Amniotic stem cell (primary cell): ENCODE measurements around the gene CLDN17.

Source experiments
- DNase-seq: peaks from one replicate; lab custom pipeline; 2025; lab: John Stamatoyannopoulos, UW

Gene CLDN17

DNA sequence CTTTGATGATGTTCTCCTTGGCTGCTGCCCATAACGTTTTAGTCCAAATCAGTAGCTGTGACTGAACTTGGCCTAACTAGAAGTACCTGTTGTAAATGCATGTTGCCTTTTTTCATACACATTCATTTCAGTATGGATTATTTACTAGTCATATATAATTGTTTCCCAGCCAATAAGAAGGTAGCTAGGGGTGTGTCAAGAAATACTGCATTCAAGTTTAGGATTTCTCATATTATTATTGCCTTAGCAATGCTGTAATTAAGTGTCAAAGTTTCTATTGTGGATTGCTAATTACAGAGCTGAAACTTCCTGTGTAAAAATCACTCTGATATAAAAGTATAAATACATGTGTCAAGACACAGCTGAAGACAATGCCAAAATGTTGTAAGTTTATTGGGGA lies at the start of gene CLDN17:
TSS of gene CLDN17 (minus strand) at position 101 of the 400 bp plus-strand sequence. CDS start 188 bp downstream, outside the sequence.
- no peak for DNase-seq

DNA sequence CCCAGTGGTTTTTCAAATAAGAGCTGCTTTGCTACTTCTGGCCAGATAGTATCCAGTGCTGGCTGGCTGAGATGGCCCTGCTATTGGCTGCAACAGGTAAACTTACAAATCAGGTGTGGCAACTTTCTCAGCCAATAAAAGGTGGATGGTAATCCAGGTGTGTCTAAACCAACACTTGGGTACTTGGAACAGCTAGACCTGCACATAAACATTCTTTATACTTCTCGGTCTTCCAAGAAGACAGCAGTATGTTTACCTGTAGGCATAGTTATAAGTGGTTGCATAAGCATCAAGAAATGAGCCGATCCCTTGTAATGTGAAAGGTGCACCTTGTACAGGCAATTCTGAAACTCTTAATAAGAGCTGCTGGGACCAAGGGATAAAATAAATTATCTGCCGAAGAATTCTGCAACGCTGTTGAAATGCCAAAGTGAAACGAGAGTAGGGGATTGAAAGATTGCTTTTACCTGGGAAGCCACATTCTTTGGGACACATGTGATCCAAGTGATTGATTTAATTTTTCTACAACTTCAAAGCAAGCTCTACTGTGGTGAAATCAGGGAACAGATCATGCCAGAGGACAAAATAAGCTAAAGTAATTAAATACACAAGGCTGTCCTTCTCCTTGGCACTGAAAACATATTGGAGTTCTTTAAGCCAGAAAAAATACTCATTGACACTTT lies 49.6 kb upstream of the CLDN17 start, which contains the start of gene CLDN8:
TSS of gene CLDN8 (minus strand) at position 57 of the 683 bp plus-strand sequence. CDS start 172 bp downstream, outside the sequence.
- DNase-seq: no peak

- DNase-seq: no peak
Measured at GRCh38 chr21:30211071-30211470, 44.5 kb upstream of the CLDN17 start.

DNA sequence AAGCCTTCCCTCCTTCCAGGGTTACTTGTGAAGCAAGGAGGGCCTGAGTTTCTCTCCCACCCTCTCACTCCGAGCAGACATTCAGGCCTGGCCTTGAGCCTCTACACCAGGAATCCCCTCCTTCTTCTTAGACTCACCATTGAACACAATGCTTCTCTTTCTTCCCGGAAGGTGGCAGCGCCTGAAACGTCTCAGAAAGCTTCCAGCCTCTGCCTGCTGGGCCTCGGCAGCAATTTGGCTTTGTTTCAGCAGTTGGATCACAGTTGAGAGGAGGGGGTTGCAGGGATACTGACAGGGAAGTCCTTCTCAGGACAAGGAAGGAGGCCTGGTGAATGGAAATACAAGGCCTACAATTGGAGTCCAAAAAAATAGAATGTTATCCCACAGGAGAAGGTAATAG lies 43.0 kb upstream of the CLDN17 start:
- no peak for DNase-seq

GRCh38 chr21:30207252-30207579 lies 40.6 kb upstream of the CLDN17 start:
- no peak for DNase-seq

DNA sequence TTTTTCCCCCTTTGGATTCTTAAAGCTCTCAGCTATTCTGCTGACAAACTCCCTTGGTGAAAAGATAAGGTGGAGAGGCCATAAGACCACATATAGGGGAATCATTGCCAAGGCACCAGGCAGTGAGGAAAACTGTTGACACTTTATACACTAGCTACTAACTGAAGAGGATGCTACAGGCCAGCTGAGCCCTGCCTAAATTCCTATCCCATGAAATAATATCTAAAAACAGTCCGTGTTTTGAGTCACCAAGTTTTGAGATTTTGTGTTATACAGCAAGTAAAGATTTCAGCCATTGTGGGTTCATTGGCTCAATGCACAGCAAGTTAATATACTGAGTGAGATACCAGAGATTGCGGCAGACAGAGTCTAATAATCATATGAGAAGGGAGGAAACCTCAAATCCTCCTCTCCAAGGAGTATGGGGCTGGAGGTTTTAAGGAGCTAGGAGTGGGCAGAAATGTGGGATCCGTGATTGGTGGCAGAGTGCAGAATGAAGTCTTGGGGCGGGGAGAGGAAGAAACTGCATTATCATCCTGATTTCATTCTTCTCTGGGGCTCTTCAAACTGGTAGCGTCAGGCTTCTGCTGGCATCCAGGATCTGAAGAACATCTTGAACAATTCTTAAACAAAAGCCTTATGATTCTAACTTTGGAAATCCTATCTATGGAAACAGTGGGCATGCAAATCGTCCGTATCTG lies 40.1 kb upstream of the CLDN17 start:
- DNase-seq: no peak

- DNase-seq: no peak
Measured at GRCh38 chr21:30200000-30200399, 33.4 kb upstream of the CLDN17 start.

GRCh38 chr21:30194701-30195299 lies 28.2 kb upstream of the CLDN17 start:
- no peak for DNase-seq

DNA sequence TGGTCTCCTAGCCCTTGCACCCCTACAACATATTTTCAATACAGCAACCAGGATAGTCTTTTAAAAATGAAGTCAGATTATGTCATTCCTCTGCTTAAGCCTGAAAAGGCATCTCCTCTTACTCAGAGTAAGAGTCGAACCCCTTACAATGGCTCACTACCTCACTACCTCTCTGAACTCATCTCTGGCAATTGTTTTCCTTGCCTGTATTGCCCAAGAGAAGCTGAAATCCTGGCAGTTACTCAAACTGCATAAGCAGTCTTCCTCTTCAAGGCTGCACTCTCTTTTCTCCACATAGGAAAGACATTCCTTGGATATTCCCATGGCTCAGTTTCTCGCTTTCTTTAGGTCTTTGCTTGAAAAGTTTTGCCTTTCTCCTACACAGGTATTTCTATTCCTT lies 26.6 kb upstream of the CLDN17 start:
- no peak for DNase-seq

- no peak for DNase-seq
Measured at GRCh38 chr21:30190554-30190953, 23.9 kb upstream of the CLDN17 start.

GRCh38 chr21:30189773-30190172 lies 23.2 kb upstream of the CLDN17 start:
- DNase-seq: no peak

DNA sequence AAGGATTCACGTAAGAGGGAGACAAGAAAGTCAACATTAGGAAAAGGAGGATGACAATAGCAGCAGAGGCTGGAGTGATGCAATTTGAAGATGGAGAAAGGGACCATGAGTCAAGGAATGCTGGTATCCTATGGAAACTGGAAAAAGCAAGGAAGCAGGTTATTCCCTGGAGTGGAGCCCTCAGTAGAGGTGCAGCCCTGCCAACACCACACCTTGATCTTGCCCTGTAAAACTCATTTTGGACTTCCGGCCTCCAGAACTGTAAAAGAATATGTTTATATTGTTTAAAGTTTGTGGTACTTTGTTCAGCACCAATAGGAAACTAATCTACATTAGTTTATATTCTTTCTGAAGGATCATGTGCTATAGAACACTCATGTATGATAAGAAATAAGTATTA lies 19.6 kb upstream of the CLDN17 start:
- no peak for DNase-seq

DNA sequence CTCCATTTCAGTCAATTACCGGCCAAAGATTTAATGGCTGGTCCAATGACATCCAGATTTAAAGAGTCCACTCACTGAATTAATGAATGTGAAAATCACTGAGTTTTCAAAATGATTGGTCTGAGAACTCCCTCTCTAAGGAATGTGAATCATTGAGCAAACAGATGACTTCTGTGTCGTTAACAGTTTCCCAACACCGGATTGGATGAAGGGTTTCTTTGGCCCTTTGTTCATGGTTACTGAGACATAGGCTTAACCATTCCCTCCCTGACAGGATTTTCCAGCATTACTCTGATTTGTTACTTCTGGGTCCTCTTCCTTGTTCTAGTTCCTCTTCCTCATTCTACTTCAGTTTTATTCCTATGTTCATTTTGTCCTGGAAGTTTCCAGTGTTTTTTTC lies 1.5 kb upstream of the CLDN17 start:
- no peak for DNase-seq

- DNase-seq: no peak
Measured at GRCh38 chr21:30166171-30166570, 434 bp downstream of the CLDN17 start.

- DNase-seq: no peak
Measured at GRCh38 chr21:30164796-30165195, 1.8 kb downstream of the CLDN17 start.

GRCh38 chr21:30153697-30154340 lies 12.8 kb downstream of the CLDN17 start:
- no peak for DNase-seq

DNA sequence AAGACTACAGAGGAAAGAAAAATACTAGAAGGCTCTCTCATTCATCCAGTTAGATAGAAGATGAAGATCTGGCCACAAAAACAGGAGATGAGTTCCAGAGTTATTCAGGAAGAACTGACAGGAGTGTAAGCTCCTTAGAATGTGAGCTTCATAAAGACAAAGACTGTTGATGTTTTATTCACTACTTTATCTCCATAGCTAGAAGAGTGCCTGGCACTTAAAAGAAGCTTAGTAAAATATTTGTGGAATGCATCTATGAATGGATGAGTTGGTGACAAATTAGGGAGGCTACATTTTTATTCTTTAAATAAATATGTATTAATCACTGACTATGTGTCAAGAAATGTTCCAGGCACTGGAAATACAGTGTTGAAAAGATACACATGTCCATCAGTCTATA lies 13.8 kb downstream of the CLDN17 start:
- no peak for DNase-seq

DNA sequence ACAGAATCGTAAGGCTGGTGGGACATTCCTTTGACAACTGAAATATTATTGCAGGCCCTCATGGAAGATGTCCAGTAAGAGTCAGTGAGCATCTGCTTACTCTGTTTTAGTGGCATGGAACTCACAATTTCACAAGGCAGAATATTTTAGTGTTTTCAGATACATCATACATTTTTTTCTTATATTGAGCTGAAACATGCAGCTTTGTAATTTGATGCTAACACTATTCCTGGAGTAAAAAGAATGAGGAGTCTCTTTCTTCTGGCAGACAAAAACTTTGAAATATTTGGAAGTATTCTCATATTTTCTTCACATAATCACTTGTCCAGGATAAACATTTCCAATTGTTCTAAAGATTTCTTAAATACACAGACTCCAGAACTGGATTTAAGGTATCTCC lies 17.7 kb downstream of the CLDN17 start:
- DNase-seq: no peak

DNA sequence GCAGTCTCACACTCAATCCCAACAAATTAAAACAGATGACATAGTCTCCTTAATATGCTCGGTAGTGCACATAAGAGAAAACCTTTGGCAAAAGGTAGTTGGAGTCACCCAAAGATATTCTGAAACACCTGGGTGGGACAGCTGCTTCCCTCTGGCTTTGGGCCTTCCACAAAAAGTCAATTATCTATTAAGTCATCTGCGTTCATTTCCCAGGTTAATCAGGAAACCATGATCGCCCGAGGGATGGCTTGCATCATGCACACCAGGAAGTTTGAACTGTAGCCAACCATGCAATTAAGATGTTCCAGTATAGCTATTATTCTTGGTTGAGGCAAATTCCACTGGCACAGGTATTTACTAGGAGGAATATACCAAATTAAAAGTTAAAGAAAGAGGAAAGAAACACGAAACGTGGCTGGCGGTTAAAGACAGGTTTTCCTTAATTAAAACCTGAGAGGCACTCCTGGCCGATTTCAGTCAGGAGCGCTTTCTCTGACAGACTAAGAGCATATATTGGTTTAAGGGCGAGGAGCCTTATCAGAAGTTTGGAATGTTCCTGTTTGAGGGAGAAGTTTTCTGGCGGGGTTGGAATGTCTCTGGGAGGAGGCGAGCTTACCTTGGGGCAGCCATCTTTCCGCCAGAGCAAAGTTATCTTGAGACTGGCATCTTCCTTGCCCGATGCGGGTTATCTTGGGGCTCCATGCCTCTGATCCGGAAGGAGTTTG lies 19.9 kb downstream of the CLDN17 start:
- no peak for DNase-seq

GRCh38 chr21:30138483-30138882 lies 28.1 kb downstream of the CLDN17 start:
- DNase-seq: no peak

DNA sequence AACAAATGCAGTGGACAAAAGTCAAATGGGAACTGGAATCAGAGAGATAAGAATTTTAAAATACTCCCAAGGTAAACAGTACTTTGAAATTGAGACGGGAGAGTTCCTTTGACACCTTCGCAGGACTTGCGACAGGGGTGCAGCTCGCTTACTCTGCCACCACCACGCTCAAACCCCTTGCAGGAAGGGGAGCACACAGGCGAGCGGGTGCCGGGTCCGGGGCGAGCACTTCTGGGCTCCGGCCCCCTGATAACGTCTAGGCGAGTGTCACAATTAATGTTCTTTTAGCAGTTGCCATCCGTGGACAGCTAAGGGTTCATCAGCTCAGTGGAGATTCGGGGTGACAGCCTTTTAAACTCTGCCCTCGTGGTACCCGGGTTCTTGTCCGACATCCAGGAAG lies 37.4 kb downstream of the CLDN17 start:
- no peak for DNase-seq

DNA sequence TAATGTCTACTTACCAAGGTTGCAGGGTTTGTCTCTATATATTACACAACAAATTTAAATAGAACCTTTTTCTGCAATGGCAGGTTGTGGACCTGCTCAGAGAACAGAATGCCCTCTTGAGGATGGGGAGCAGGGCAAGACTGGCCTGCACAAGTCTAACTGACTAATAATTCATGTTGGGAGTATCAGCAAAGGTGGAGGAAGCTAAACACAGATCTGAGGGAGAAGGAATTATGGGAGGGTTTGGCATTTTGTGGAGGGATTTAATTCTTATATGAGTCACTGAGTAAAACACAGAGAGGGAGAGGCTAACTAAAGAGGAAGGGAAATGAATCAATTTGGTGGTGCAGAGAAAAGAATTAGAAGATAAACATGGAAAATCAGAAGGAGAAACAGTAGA lies 40.0 kb downstream of the CLDN17 start:
- DNase-seq: no peak
